Fibroblast of lung (primary cell): Measurements from ENCODE around the gene SLC16A7.

Experiments used
- CTCF ChIP-seq, 2 donors: IDR thresholded peaks in 1 of 2; conservative IDR thresholded peaks in 1 of 2; 1 replicate in 1 of 2; 2 replicates in 1 of 2; pipeline ENCODE4 v1.5.1; 2011 to 2012; ENCODE audit warnings: low read length in 2 of 2, control low read depth in 1 of 2, inconsistent platforms in 1 of 2, low read depth in 1 of 2, mild to moderate bottlenecking in 1 of 2
- EZH2 ChIP-seq: IDR thresholded peaks from 2 replicates; pipeline ENCODE4 v1.5.1; 2012; ENCODE audit warnings: low read length, control low read depth, mild to moderate bottlenecking; ENCODE audit errors: missing control alignments

- TF ChIP-seq EZH2, result no peak
- TF ChIP-seq CTCF (conservative IDR thresholded peaks at IDR 0.05 in 1 of 2, IDR thresholded peaks at IDR 0.05 in 1 of 2; ENCODE audit: low read depth in 1 of 2, low read length in 2 of 2), result no peak
Measured at GRCh38 chr12:59736786-59737185, 141.0 kb downstream of the SLC16A7 start.
